Thymus (tissue), 11 donors: ENCODE results near the gene MORN5. TPM values are rescaled to one million over a fixed set of nuclear protein-coding genes. Genes with fewer than 3 reads are reported as not detected.

Experiments used
- DNase-seq, 9 donors: peaks; one replicate each; pipeline ENCODE4 v3.0.0-alpha.2; 2013; ENCODE audit warnings: low spot score in 9 of 9, low read depth in 6 of 9, missing footprints in 1 of 9
- H3K27ac ChIP-seq, 2 donors: one replicate each; pipeline ENCODE4 v1.5.1; 2013; ENCODE audit warnings: control low read depth in 1 of 2, low read depth in 1 of 2, low read length in 1 of 2, mild to moderate bottlenecking in 1 of 2, moderate library complexity in 1 of 2
- H3K27me3 ChIP-seq, 2 donors: one replicate each; pipeline ENCODE4 v1.5.1; 2013; ENCODE audit warnings: low read length in 1 of 2; ENCODE audit not compliant: control insufficient read depth in 2 of 2, insufficient read depth in 1 of 2
- H3K36me3 ChIP-seq, 2 donors: one replicate each; pipeline ENCODE4 v1.5.1; 2013; ENCODE audit warnings: low read length in 1 of 2, mild to moderate bottlenecking in 1 of 2, moderate library complexity in 1 of 2; ENCODE audit not compliant: control insufficient read depth in 2 of 2, insufficient read depth in 2 of 2
- H3K4me1 ChIP-seq, 2 donors: one replicate each; pipeline ENCODE4 v1.5.1; 2013; ENCODE audit warnings: low read length in 2 of 2; ENCODE audit not compliant: control insufficient read depth in 2 of 2, insufficient read depth in 2 of 2
- H3K4me3 ChIP-seq, 2 donors: one replicate each; pipeline ENCODE4 v1.5.1; 2013; ENCODE audit warnings: low read length in 2 of 2, control low read depth in 1 of 2, mild to moderate bottlenecking in 1 of 2
- H3K9me3 ChIP-seq, 2 donors: one replicate each; pipeline ENCODE4 v1.5.1; 2013; ENCODE audit warnings: low read length in 1 of 2, mild to moderate bottlenecking in 1 of 2; ENCODE audit not compliant: control insufficient read depth in 2 of 2, insufficient read depth in 1 of 2
- WGBS: extraction: QIAGEN DNeasy Blood & Tissue Kit; methylation state at CpG from one replicate; pipeline ENCODE4 v1.1.7; 2013; 5-methylcytosine and 5-hydroxymethylcytosine counted together
- polyA plus RNA-seq: library from polyadenylated mRNA; stranded (reverse); fragments of 200-250 nt; gene quantifications from one replicate; pipeline ENCODE4 v1.2.3, GENCODE V29; 2013
- total RNA-seq: library from RNA; stranded (reverse); fragments of 120-200 nt; gene quantifications from one replicate; pipeline ENCODE4 v1.2.4, GENCODE V29; 2013
- donor health status: healthy.

Gene MORN5
- total and polyA plus RNA-seq, 2 donors, result 0.21 TPM; not detected in 1

DNA sequence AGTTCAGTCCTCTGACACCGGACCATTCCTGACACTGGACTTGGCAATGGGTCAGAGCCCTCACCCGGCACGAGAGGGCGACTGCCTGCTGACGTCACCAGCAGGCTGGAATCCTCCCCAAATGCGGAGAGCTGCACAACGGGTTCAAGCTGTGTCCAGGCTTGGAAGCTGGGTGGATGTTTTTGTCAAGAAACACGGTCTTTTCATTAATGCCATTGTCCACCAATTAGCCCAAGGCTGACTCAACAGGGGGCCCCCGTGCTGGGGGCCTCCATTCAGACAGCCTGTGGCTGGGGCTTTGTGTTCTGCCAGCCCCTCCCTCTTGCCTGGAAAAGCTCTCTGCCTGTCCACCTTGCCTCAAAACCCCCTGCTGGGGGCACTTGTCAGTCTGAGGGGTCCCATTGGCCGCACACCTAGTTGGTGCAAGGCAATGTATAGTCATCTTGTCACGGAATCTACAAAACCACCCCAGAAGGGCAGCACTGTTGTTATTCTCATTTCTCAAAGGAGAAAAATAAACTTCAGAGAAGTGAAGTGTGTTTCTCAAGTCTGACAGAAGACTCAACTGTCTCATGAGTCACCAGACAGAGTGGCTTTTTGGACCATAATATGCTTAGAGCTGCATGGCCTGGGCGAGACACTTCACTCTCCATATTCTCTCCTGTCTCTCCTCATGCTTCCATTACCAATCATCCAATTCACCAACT, 24.7 kb upstream of the MORN5 start:
- H3K4me3 ChIP-seq, result no peak overlapping the region
- DNase-seq, result no peak
- H3K27ac ChIP-seq, result no peak overlapping the region
- WGBS, result 83% methylated on average over 12 of the region's 12 CpGs
- H3K9me3 ChIP-seq, result no peaks in the 10 kb centered on the region
- no peaks in the 10 kb centered on the region for H3K36me3 ChIP-seq
- H3K27me3 ChIP-seq, result peaks cover 0 to 39% of the 10 kb centered on the region in 2 donors
- H3K4me1 ChIP-seq, result no peaks in the 10 kb centered on the region

- Histone ChIP-seq H3K27ac (no peak overlapping the region), H3K9me3 (no peaks in the 10 kb centered on the region), H3K4me1 (no peaks in the 10 kb centered on the region), H3K27me3 (peaks cover 0 to 36% of the 10 kb centered on the region in 2 donors), H3K4me3 (no peak overlapping the region), H3K36me3 (no peaks in the 10 kb centered on the region)
- 96% methylated on average over 7 of the region's 7 CpGs for WGBS
- no peak for DNase-seq
Measured at GRCh38 chr9:122135529-122135859, 24.2 kb upstream of the MORN5 start.

- DNase-seq, result no peak
- Histone ChIP-seq H3K27ac (no peak overlapping the region), H3K36me3 (peaks cover 12 to 13% of the 10 kb centered on the region in 2 donors), H3K27me3 (peaks cover 0 to 4% of the 10 kb centered on the region in 2 donors), H3K4me1 (no peaks in the 10 kb centered on the region), H3K9me3 (no peaks in the 10 kb centered on the region), H3K4me3 (no peak overlapping the region)
- 95% methylated on average over 10 of the region's 10 CpGs for WGBS
Measured at GRCh38 chr9:122138560-122139268, 21.0 kb upstream of the MORN5 start.

DNA sequence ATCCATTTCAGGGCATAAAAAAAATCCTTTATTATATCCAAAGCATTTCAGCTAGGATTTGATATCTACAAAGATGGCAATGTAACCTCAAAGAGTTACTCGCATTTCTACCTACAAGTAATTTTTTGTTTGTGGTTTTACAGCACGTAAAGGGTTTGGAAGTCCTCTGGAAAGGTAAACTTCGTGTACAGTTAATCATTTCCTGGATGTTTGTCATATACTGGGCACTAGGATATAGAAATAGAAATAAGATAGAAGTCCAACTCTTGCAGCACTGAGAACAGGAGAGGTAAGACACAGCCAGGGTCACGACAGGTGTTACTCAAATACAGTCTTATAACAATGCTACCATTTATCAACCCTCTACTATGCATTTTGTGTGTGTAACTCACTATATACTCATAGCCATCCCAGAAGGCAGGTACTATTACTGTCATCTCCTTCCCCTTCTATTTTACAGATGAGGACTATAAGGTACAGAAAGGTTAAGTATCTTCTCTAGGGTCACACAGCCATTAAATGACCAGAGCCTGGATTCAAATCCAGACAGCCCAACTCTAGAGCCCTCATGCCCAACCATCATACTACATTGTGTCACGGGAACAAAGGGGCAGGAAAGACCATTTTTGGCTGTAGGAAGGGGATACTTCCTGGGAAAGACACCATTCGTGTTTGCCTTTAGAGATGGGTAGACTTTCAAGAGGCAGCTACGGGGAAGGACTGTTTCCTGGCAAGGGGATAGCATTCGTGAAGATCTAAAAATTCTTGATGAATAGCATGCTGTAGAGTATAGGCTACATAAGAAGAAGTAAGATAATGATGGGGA, 19.1 kb upstream of the MORN5 start:
- Histone ChIP-seq H3K27me3 (no peaks in the 10 kb centered on the region), H3K36me3 (peaks cover 29 to 30% of the 10 kb centered on the region in 2 donors), H3K27ac (no peak overlapping the region), H3K4me3 (no peak overlapping the region), H3K9me3 (no peaks in the 10 kb centered on the region), H3K4me1 (no peaks in the 10 kb centered on the region)
- 95% methylated on average over 8 of the region's 8 CpGs for WGBS
- DNase-seq, result no peak

- no peak for DNase-seq
- 97% methylated on average over 5 of the region's 5 CpGs for WGBS
- Histone ChIP-seq H3K4me3 (no peak overlapping the region), H3K27me3 (no peaks in the 10 kb centered on the region), H3K36me3 (peaks cover 36 to 38% of the 10 kb centered on the region in 2 donors), H3K4me1 (no peaks in the 10 kb centered on the region), H3K27ac (no peak overlapping the region), H3K9me3 (no peaks in the 10 kb centered on the region)
Measured at GRCh38 chr9:122141671-122142070, 18.0 kb upstream of the MORN5 start.

DNA sequence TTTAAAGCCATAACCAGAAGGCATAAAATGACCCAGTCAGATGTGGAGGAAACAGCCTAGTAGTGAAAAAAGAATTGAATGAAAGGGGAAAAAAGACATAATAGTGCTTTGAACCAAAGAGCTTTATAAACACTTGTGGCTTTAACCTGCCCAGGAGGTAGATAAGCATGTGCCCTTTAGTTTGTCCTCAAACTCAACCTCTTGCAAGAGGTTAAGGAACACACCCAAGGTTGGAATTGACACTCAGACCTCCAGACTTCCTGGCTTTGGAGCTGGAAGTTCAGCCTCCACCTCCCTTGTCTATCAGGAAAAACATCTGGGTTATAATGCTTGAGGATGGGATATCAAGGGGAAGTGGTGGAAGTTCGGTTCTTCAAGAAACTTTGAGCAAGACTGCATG, 16.4 kb upstream of the MORN5 start:
- H3K27ac ChIP-seq, result no peak overlapping the region
- no peaks in the 10 kb centered on the region for H3K27me3 ChIP-seq
- no peaks in the 10 kb centered on the region for H3K4me1 ChIP-seq
- no peaks in the 10 kb centered on the region for H3K9me3 ChIP-seq
- H3K4me3 ChIP-seq, result no peak overlapping the region
- 92% methylated on average over 1 of the region's 1 CpG for WGBS
- DNase-seq, result no peak
- peaks cover 41 to 45% of the 10 kb centered on the region in 2 donors for H3K36me3 ChIP-seq

DNA sequence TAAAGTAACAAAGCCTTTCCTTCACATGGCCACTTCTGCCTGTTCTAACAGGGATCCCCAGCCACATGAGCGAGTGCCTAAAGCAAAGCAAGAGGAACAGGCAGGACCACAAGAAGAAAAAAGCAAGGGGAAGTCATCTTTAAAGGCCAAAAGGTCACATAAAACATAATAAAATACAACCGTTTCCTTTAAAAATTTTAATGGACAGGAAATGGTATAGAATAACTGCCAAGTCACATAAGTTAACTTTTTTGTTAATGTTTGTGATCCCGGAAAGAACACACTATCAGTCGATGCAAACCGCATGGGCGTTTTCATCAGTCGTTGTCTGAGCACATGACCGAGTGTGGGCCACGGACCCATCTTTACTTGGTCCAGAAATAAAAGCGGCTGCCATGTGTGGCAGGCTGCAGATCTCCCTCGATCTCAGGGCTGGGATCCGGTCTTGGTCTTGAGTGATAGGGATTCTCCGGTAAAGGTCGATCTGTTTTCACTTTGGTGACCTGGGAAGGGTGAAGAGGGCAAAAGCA, 15.8 kb upstream of the MORN5 start:
- Histone ChIP-seq H3K36me3 (peaks cover 44 to 45% of the 10 kb centered on the region in 2 donors), H3K4me3 (no peak overlapping the region), H3K9me3 (no peaks in the 10 kb centered on the region), H3K27ac (no peak overlapping the region), H3K27me3 (no peaks in the 10 kb centered on the region), H3K4me1 (no peaks in the 10 kb centered on the region)
- no peak for DNase-seq
- 89% methylated on average over 14 of the region's 14 CpGs for WGBS

GRCh38 chr9:122144836-122145591, 14.7 kb upstream of the MORN5 start:
- 91% methylated on average over 3 of the region's 3 CpGs for WGBS
- no peaks in the 10 kb centered on the region for H3K27me3 ChIP-seq
- no peak overlapping the region for H3K4me3 ChIP-seq
- H3K27ac ChIP-seq, result no peak overlapping the region
- H3K4me1 ChIP-seq, result no peaks in the 10 kb centered on the region
- H3K9me3 ChIP-seq, result no peaks in the 10 kb centered on the region
- no peak for DNase-seq
- peaks cover 45 to 47% of the 10 kb centered on the region in 2 donors for H3K36me3 ChIP-seq
